ENCODE results near the gene SMAD3.

The SMAD3 gene

DNA sequence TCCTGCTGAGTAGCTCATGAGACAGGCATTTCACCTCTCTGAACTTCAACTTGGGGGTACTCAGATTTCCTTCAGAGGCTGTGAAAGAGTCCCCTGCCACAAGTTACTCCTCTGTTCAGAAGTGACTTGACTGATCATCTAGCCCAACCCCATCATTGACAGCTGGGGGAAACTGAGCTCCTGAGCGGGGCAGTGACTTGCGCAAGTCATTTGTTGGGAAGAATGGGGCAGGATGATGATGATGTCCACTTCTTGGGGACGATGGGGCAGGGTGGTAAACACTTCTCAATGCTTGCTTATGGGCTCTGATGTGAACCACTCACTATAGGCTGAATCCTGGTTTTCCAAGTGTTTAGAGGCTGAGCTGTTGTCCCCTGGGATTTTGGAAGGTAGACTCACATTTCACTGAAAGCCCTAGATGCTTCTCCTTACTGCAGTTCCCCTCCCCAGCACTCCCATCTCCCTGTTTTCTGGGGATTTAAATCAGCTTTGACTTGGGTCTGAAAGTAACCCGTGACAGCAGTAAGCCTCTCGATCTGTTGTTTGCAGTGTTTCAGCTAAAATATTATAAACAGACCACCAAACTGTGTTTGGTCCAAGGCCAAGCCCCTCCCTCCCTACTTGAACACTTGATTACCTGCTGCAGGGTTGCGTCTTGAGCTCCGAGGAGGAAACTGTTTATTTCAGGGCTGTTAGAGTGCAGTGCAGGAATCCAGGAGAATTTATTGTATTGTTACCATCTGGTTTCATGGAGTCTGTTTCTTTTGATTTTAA is 25.1 kb downstream of the SMAD3 start:
- Histone ChIP-seq H3K9me3 (ENCODE audit: severe bottlenecking) (no peaks in the 10 kb centered on the region), H3K4me3 (ENCODE audit: low read depth, low read length) (no peak overlapping the region), H3K36me3 (no peaks in the 10 kb centered on the region), H3K27ac (no peak overlapping the region), H3K27me3 (ENCODE audit: insufficient read depth, low read depth, severe bottlenecking) (no peaks in the 10 kb centered on the region)
- DNase-seq = no peak
- TF ChIP-seq, protein P1, sequence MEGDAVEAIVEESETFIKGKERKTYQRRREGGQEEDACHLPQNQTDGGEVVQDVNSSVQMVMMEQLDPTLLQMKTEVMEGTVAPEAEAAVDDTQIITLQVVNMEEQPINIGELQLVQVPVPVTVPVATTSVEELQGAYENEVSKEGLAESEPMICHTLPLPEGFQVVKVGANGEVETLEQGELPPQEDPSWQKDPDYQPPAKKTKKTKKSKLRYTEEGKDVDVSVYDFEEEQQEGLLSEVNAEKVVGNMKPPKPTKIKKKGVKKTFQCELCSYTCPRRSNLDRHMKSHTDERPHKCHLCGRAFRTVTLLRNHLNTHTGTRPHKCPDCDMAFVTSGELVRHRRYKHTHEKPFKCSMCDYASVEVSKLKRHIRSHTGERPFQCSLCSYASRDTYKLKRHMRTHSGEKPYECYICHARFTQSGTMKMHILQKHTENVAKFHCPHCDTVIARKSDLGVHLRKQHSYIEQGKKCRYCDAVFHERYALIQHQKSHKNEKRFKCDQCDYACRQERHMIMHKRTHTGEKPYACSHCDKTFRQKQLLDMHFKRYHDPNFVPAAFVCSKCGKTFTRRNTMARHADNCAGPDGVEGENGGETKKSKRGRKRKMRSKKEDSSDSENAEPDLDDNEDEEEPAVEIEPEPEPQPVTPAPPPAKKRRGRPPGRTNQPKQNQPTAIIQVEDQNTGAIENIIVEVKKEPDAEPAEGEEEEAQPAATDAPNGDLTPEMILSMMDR (IDR thresholded peaks at IDR 0.05; ENCODE audit: low read depth, low read length) = no peak

DNA sequence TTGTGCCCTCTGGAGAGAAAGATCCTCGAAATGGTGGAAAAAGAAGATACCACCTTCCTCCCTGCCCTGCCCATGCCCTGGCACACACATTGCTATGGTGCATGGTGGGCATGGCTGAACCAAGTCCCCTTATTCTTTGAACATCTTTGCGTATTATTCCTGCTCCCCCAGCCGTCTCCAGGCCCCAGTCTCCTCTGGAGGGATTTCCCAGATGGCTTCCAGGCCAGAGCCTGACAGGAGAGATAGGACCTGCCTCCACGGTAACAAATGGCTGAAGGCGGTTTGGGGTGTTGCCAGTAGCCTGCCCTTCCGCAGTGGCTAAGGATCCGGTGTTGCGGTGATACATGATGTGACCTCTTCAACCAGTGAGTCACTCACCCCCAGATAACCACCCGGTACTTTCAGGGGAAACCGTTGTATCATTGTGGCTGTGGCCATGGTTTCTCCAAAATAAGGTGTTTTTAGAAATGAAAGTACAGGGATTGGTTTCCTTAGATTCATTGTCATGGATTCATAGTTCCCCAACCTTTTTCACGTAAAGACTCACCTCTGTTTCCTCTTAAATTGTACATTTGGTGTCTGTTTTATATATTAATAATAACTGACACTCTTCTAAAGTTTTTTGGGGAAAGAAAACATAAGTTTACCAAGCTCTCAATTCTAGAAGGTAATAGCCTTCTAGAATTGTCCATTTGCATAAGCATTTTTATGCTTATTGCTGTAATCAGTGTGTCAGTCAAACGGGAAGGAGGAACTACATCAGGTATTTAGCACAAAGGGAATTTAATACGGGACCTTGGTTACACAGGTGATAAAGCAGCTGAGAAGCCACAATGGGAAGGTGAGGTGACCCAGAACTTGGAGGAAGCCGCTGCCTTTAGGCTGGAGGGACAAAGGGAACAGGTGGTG is 25.9 kb downstream of the SMAD3 start:
- TF ChIP-seq, protein P1 (IDR thresholded peaks at IDR 0.05; ENCODE audit: low read depth, low read length) = no peak
- DNase-seq = no peak
- H3K4me3 ChIP-seq (ENCODE audit: low read depth, low read length) = no peak overlapping the region
- H3K27me3 ChIP-seq (ENCODE audit: insufficient read depth, low read depth, severe bottlenecking) = no peaks in the 10 kb centered on the region
- H3K27ac ChIP-seq = no peak overlapping the region
- no peaks in the 10 kb centered on the region for H3K36me3 ChIP-seq
- H3K9me3 ChIP-seq (ENCODE audit: severe bottlenecking) = no peaks in the 10 kb centered on the region

DNA sequence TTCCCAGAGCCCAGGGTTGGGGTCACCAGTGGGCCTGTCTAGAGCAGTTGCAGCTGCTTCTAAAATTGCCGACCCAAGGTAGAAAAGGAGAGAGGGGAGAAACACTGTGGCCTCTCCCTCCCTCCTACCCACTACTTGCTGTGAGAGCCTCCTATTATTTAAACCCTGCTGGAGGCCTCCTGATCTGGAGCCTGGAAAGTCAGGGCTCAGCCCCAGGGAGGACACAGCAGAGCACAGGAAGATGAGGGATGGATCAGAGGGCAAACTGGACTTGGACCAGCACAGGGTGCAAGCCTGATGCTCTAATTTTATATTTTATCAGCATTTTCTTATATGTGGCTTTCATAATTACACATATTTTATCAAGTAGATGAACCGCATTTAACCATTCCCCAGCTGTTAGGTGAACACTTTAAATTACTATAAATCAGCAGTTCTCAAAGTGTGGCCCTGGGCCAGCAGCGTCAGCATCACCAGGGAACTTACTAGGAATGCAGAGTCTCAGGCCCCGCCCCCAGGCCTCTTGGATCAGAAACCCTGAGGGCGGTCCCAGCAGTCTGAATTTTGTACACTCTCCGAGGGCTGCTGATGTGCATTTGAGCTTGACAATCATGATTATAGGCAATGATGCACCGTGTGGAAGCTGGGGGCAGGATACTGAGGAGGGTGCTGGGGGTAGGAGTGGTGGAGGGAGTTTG is 26.7 kb downstream of the SMAD3 start:
- H3K27me3 ChIP-seq (ENCODE audit: insufficient read depth, low read depth, severe bottlenecking) = no peaks in the 10 kb centered on the region
- DNase-seq = no peak
- no peak overlapping the region for H3K27ac ChIP-seq
- H3K9me3 ChIP-seq (ENCODE audit: severe bottlenecking) = no peaks in the 10 kb centered on the region
- no peak overlapping the region for H3K4me3 ChIP-seq (ENCODE audit: low read depth, low read length)
- TF ChIP-seq, protein P1 (IDR thresholded peaks at IDR 0.05; ENCODE audit: low read depth, low read length) = no peak
- H3K36me3 ChIP-seq = no peaks in the 10 kb centered on the region

DNA sequence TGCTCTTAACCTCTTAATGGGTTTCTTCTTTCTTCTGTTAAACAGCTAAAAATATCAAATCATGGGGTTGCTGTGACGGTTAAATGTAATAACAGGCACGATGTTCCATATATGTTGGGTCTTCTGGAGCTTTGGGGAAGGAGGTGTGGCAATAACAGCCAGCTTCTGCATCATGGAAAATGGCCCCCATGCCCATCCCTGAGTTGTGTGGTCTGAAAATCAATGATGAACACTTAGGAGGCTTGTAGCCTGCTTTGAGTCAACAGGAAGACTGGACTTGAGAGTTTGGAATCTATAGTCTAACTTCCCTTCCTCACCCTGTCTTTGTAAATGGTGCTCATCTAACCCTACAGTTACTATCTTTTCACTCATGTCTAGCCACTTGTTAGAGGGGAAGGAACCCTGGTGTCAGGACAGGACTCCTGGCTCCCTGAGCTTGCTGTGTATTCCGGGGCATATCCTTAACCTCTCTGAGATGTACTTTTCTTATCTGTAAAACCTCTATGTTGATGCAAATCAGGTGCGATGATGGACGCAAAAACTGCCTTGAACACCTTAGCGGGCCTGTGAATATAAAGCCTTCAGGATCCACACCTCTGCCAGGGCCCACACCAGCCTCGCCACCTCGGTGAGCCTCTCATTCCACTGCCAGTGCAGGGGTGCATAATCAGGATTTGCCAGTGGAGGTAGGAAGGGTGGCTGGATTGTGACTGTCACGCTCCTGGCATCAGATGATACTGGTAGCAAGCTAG is 27.5 kb downstream of the SMAD3 start:
- TF ChIP-seq, protein P1 (IDR thresholded peaks at IDR 0.05; ENCODE audit: low read depth, low read length) = no peak
- no peak for DNase-seq
- Histone ChIP-seq H3K9me3 (ENCODE audit: severe bottlenecking) (no peaks in the 10 kb centered on the region), H3K4me3 (ENCODE audit: low read depth, low read length) (no peak overlapping the region), H3K27ac (no peak overlapping the region), H3K27me3 (ENCODE audit: insufficient read depth, low read depth, severe bottlenecking) (no peaks in the 10 kb centered on the region), H3K36me3 (no peaks in the 10 kb centered on the region)

DNA sequence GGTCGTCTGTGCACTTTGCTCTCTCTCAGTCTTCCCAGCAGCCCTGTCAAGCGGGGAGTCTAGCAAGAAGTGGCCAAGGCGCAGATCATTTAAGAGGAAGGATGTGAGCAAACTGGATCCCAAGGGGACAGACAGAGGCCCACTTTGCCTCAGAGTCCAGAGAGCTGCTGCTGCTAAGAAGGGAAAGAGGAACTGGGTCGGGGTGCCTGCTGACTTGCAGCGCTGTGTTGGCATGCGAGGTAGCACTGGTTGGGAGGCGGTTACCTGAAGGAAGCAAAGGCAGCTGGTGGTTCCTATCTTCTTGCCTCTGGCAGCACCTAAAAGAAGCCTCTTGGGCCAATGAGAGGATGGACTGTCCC is 28.1 kb downstream of the SMAD3 start:
- no peaks in the 10 kb centered on the region for H3K9me3 ChIP-seq (ENCODE audit: severe bottlenecking)
- H3K36me3 ChIP-seq = no peaks in the 10 kb centered on the region
- no peak overlapping the region for H3K4me3 ChIP-seq (ENCODE audit: low read depth, low read length)
- H3K27me3 ChIP-seq (ENCODE audit: insufficient read depth, low read depth, severe bottlenecking) = no peaks in the 10 kb centered on the region
- H3K27ac ChIP-seq = no peak overlapping the region
- DNase-seq = no peak
- TF ChIP-seq, protein P1 (IDR thresholded peaks at IDR 0.05; ENCODE audit: low read depth, low read length) = no peak
